Ishikawa (cell line): Measurements from ENCODE around the gene CCAR1.

Experiments
- CEBPB ChIP-seq: IDR thresholded peaks from 2 replicates; pipeline ENCODE4 v1.6.1; 2012
- CREB1 ChIP-seq: IDR thresholded peaks from 2 replicates; pipeline ENCODE4 v1.6.1; 2012; ENCODE audit warnings: low read depth
- EGR1 ChIP-seq: IDR thresholded peaks from 2 replicates; pipeline ENCODE4 v1.6.1; 2012
- EP300 ChIP-seq: IDR thresholded peaks from 2 replicates; pipeline ENCODE4 v1.6.1; 2012; ENCODE audit warnings: borderline replicate concordance
- FOXM1 ChIP-seq: IDR thresholded peaks from 2 replicates; pipeline ENCODE4 v1.6.1; 2012; ENCODE audit warnings: low read depth, borderline replicate concordance
- NFIC ChIP-seq: IDR thresholded peaks from 2 replicates; pipeline ENCODE4 v1.6.1; 2012
- RAD21 ChIP-seq: IDR thresholded peaks from 2 replicates; pipeline ENCODE4 v1.6.1; 2012; ENCODE audit warnings: low read depth
- TAF1 ChIP-seq: IDR thresholded peaks from 2 replicates; pipeline ENCODE4 v1.6.1; 2012; ENCODE audit warnings: low read depth, mild to moderate bottlenecking
- TCF12 ChIP-seq: IDR thresholded peaks from 2 replicates; pipeline ENCODE4 v1.6.1; 2012; ENCODE audit warnings: low read depth
- TEAD4 ChIP-seq: IDR thresholded peaks from 2 replicates; pipeline ENCODE4 v1.6.1; 2012
- YY1 ChIP-seq: IDR thresholded peaks from 2 replicates; pipeline ENCODE4 v1.6.1; 2012; ENCODE audit warnings: low read depth
- ZBTB7A ChIP-seq: IDR thresholded peaks from 2 replicates; pipeline ENCODE4 v1.6.1; 2012; ENCODE audit warnings: low read depth
- TF ChIP-seq, protein P1 (sequence below): IDR thresholded peaks from 2 replicates; pipeline ENCODE4 v1.6.1; 2012
- TF ChIP-seq, protein P2 (sequence below): IDR thresholded peaks from 2 replicates; pipeline ENCODE4 v1.6.1; 2012; ENCODE audit warnings: low read depth, mild to moderate bottlenecking
- TF ChIP-seq, protein P3 (sequence below): IDR thresholded peaks from 2 replicates; pipeline ENCODE4 v1.6.1; 2012

Gene CCAR1

DNA sequence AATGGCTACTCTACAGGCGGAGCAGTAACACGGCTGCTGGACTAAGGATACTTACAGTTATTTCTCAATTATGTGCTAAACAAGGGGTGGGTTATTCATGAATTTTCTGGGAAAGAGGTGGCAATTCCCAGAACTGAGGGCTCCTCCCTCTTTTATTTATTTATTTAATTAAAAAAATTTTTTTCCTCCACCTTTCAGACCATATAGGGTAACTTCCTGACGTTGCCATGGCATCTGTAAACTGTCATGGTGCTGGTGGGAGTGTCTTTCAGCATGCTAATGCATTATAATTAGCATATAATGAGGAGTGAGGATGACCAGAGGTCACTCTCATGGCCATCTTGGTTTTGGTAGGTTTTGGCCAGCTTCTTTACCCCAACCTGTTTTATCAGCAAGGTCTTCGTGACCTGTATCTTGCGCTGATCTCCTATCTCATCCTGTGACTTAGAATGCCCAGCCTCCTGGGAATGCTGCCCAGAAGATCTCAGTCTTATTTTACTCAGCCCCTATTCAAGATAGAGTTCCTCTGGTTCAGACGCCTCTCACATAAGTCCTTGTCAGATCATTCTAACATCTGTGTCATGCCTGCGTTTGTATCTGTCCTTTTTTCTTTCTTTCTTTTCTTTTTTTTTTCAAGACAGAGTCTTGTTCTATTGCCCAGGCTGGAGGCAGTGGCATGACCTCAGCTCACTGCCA lies 90.4 kb downstream of the CCAR1 start:
- TF ChIP-seq NFIC (no peak), FOXM1 (no peak), YY1 (no peak), ZBTB7A (no peak), RAD21 (no peak), EGR1 (no peak), TAF1 (no peak), EP300 (no peak), CEBPB (no peak), TCF12 (no peak), CREB1 (no peak), TEAD4 (no peak)
- TF ChIP-seq, protein P1, sequence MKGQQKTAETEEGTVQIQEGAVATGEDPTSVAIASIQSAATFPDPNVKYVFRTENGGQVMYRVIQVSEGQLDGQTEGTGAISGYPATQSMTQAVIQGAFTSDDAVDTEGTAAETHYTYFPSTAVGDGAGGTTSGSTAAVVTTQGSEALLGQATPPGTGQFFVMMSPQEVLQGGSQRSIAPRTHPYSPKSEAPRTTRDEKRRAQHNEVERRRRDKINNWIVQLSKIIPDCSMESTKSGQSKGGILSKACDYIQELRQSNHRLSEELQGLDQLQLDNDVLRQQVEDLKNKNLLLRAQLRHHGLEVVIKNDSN, result no peak
- TF ChIP-seq, protein P2, sequence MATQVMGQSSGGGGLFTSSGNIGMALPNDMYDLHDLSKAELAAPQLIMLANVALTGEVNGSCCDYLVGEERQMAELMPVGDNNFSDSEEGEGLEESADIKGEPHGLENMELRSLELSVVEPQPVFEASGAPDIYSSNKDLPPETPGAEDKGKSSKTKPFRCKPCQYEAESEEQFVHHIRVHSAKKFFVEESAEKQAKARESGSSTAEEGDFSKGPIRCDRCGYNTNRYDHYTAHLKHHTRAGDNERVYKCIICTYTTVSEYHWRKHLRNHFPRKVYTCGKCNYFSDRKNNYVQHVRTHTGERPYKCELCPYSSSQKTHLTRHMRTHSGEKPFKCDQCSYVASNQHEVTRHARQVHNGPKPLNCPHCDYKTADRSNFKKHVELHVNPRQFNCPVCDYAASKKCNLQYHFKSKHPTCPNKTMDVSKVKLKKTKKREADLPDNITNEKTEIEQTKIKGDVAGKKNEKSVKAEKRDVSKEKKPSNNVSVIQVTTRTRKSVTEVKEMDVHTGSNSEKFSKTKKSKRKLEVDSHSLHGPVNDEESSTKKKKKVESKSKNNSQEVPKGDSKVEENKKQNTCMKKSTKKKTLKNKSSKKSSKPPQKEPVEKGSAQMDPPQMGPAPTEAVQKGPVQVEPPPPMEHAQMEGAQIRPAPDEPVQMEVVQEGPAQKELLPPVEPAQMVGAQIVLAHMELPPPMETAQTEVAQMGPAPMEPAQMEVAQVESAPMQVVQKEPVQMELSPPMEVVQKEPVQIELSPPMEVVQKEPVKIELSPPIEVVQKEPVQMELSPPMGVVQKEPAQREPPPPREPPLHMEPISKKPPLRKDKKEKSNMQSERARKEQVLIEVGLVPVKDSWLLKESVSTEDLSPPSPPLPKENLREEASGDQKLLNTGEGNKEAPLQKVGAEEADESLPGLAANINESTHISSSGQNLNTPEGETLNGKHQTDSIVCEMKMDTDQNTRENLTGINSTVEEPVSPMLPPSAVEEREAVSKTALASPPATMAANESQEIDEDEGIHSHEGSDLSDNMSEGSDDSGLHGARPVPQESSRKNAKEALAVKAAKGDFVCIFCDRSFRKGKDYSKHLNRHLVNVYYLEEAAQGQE, result no peak
- TF ChIP-seq, protein P3, sequence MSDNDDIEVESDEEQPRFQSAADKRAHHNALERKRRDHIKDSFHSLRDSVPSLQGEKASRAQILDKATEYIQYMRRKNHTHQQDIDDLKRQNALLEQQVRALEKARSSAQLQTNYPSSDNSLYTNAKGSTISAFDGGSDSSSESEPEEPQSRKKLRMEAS, result no peak

DNA sequence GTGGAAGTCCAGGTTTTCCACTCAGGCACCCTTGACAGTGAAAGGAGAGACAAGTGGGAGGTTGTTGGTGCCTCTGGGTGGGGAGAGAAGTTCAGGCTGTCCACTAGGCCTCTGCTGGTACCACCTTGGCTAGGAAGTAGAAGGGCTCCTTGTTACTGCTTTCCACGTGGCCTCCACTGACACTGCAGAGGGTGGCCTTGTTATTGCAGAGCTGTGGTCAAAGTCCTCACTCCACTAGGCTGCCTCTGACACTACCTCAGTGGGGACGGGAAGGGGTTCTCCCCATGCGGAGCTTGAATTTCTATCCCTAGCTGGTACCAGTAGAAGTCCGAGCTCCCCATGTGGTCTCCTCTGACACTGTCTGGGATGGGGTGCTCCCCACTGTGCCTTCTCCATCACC lies 91.4 kb downstream of the CCAR1 start:
- TF ChIP-seq TAF1, result no peak
- no peak for TF ChIP-seq CEBPB
- TF ChIP-seq EP300, result no peak
- no peak for TF ChIP-seq TEAD4
- TF ChIP-seq, protein P2, result no peak
- no peak for TF ChIP-seq YY1
- TF ChIP-seq ZBTB7A, result no peak

DNA sequence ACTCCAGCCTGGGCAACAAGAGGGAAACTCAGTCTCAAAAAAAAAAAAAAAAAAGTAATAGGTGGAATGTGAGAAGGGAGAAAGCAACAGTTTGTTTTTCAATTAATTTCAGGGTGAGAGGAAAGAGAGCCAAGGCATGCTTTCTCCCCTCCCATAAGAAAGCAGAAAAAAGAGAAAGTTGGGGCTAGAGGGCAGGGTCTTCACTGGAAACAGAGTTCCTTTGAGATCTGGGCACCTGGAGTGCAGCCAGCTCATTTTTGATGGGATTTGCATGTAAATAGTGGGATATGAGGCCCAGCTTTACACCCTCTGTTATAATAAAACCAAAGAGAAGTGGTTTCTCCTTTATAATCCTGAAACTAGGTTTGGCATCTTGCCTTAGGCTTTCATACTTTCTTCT lies 92.5 kb downstream of the CCAR1 start:
- TF ChIP-seq, protein P2, result no peak
- no peak for TF ChIP-seq TAF1
- no peak for TF ChIP-seq CREB1
- TF ChIP-seq NFIC, result no peak
- no peak for TF ChIP-seq ZBTB7A
- TF ChIP-seq EP300, result no peak
- no peak for TF ChIP-seq FOXM1
- TF ChIP-seq TEAD4, result no peak
- TF ChIP-seq, protein P3, result no peak
- TF ChIP-seq EGR1, result no peak
- no peak for TF ChIP-seq RAD21

DNA sequence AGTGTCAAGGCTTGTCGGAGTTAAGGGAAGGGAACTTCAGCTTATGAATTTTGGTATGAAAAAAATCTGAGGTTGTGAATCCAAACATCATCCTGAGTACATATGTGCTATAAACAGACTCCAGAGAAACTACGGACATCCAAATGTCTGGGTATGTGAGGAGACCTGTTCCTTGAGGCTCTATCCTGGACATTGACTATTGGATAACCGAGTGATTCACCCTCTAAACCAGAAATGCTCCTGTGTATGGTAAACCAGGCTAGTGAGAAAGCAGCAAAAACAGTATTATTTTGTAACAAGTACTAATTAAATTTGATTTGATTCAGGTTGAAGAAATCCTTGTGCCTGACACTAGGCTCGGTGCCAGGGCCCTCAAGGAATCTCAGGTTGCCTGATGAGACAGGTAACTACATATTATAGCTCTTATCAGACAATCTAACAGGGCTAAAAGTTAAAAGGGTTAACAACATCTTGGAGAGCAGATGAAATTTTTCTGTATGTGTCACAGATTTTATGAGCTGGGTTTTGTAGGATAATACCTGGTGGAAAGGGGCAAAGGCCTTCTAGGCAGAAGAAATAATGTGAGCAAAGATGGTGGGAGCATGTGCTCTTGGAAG lies 95.9 kb downstream of the CCAR1 start:
- TF ChIP-seq ZBTB7A, result no peak
